HEK293 (cell line): Measurements from ENCODE around the gene NOXO1.

ENCODE experiments used
- BCL11A ChIP-seq: fragments of 450-650 bp; formaldehyde crosslinking; IDR thresholded peaks from 2 replicates; pipeline ENCODE4 v1.5.1; 2016; ENCODE audit warnings: low read depth, missing biosample characterization, missing genetic modification characterization
- MEIS1 ChIP-seq: sonication (generic); formaldehyde crosslinking; IDR thresholded peaks from 2 replicates; pipeline ENCODE4 v1.8.1; 2022; ENCODE audit warnings: missing genetic modification reagents, mild to moderate bottlenecking, borderline replicate concordance
- REPIN1 ChIP-seq: fragments of 450-650 bp; formaldehyde crosslinking; IDR thresholded peaks from 2 replicates; pipeline ENCODE4 v1.5.1; 2017; ENCODE audit warnings: missing biosample characterization, missing genetic modification characterization, low read depth
- YY1 ChIP-seq: fragments of 450-650 bp; formaldehyde crosslinking; IDR thresholded peaks from 2 replicates; pipeline ENCODE4 v1.5.1; 2018; ENCODE audit warnings: missing biosample characterization, missing genetic modification characterization
- YY2 ChIP-seq: fragments of 450-650 bp; formaldehyde crosslinking; IDR thresholded peaks from 2 replicates; pipeline ENCODE4 v1.5.1; 2016; ENCODE audit warnings: missing biosample characterization, missing genetic modification characterization
- ZNF114 ChIP-seq: fragments of 450-650 bp; formaldehyde crosslinking; IDR thresholded peaks from 2 replicates; pipeline ENCODE4 v1.5.0; 2017; ENCODE audit warnings: missing biosample characterization, missing genetic modification characterization
- ZNF132 ChIP-seq: fragments of 450-650 bp; formaldehyde crosslinking; IDR thresholded peaks from 2 replicates; pipeline ENCODE4 v1.5.1; 2017; ENCODE audit warnings: missing biosample characterization, missing genetic modification characterization, borderline replicate concordance
- ZNF175 ChIP-seq: fragments of 450-650 bp; formaldehyde crosslinking; IDR thresholded peaks from 2 replicates; pipeline ENCODE4 v1.5.1; 2016; ENCODE audit warnings: missing biosample characterization, missing genetic modification characterization
- ZNF2 ChIP-seq: fragments of 450-650 bp; formaldehyde crosslinking; IDR thresholded peaks from 2 replicates; pipeline ENCODE4 v1.5.1; 2016; ENCODE audit warnings: missing biosample characterization, missing genetic modification characterization
- ZNF23 ChIP-seq: fragments of 450-650 bp; formaldehyde crosslinking; IDR thresholded peaks from 2 replicates; pipeline ENCODE4 v1.5.1; 2016; ENCODE audit warnings: missing biosample characterization, missing genetic modification characterization, borderline replicate concordance
- ZNF24 ChIP-seq: fragments of 450-650 bp; formaldehyde crosslinking; IDR thresholded peaks from 2 replicates; pipeline ENCODE4 v1.5.1; 2016; ENCODE audit warnings: missing biosample characterization, missing genetic modification characterization
- ZNF341 ChIP-seq: fragments of 450-650 bp; formaldehyde crosslinking; IDR thresholded peaks from 2 replicates; pipeline ENCODE4; 2016; ENCODE audit warnings: low read depth, missing biosample characterization, missing genetic modification characterization
- ZNF398 ChIP-seq: fragments of 450-650 bp; formaldehyde crosslinking; IDR thresholded peaks from 2 replicates; pipeline ENCODE4 v1.5.1; 2017; ENCODE audit warnings: missing biosample characterization, missing genetic modification characterization
- ZNF501 ChIP-seq: fragments of 450-650 bp; formaldehyde crosslinking; IDR thresholded peaks from 2 replicates; pipeline ENCODE4 v1.5.1; 2016; ENCODE audit warnings: missing biosample characterization, missing genetic modification characterization
- ZNF544 ChIP-seq: fragments of 450-650 bp; formaldehyde crosslinking; IDR thresholded peaks from 2 replicates; pipeline ENCODE4 v1.5.0; 2017; ENCODE audit warnings: missing biosample characterization, missing genetic modification characterization
- ZNF549 ChIP-seq: fragments of 450-650 bp; IDR thresholded peaks from 2 replicates; pipeline ENCODE4 v1.5.1; 2018; ENCODE audit warnings: missing biosample characterization, missing genetic modification characterization, mild to moderate bottlenecking, inconsistent platforms, moderate library complexity
- ZNF621 ChIP-seq: fragments of 450-650 bp; formaldehyde crosslinking; IDR thresholded peaks from 2 replicates; pipeline ENCODE4 v1.5.1; 2017; ENCODE audit warnings: missing biosample characterization, missing genetic modification characterization
- ZNF645 ChIP-seq: fragments of 450-650 bp; formaldehyde crosslinking; IDR thresholded peaks from 2 replicates; pipeline ENCODE4; 2016; ENCODE audit warnings: missing biosample characterization, missing genetic modification characterization
- ZNF660 ChIP-seq: fragments of 450-650 bp; IDR thresholded peaks from 2 replicates; pipeline ENCODE4 v1.5.1; 2018; ENCODE audit warnings: missing biosample characterization, mild to moderate bottlenecking, missing genetic modification characterization
- ZNF670 ChIP-seq: fragments of 450-650 bp; formaldehyde crosslinking; IDR thresholded peaks from 2 replicates; pipeline ENCODE4 v1.5.1; 2016; ENCODE audit warnings: missing biosample characterization, missing genetic modification characterization, low read depth
- ZNF76 ChIP-seq: fragments of 450-650 bp; formaldehyde crosslinking; IDR thresholded peaks from 2 replicates; pipeline ENCODE4; 2016; ENCODE audit warnings: low read depth, missing biosample characterization, missing genetic modification characterization, borderline replicate concordance
- ZNF768 ChIP-seq: fragments of 450-650 bp; formaldehyde crosslinking; IDR thresholded peaks from 2 replicates; pipeline ENCODE4 v1.5.1; 2018; ENCODE audit warnings: missing biosample characterization, mild to moderate bottlenecking, missing genetic modification characterization
- ZNF791 ChIP-seq: fragments of 450-650 bp; formaldehyde crosslinking; IDR thresholded peaks from 2 replicates; pipeline ENCODE4 v1.5.1; 2016; ENCODE audit warnings: missing biosample characterization, missing genetic modification characterization
- ZNF792 ChIP-seq: fragments of 450-650 bp; formaldehyde crosslinking; IDR thresholded peaks from 2 replicates; pipeline ENCODE4 v1.5.1; 2016; ENCODE audit warnings: missing biosample characterization, missing genetic modification characterization
- ZSCAN30 ChIP-seq: fragments of 450-650 bp; IDR thresholded peaks from 2 replicates; pipeline ENCODE4 v1.5.1; 2018; ENCODE audit warnings: missing biosample characterization, mild to moderate bottlenecking, missing genetic modification characterization, moderate library complexity
- TF ChIP-seq, protein P1 (sequence below): fragments of 450-650 bp; formaldehyde crosslinking; IDR thresholded peaks from 2 replicates; pipeline ENCODE4 v1.5.0; 2017; ENCODE audit warnings: missing biosample characterization, missing genetic modification characterization, borderline replicate concordance
- TF ChIP-seq, protein P2 (sequence below): fragments of 450-650 bp; formaldehyde crosslinking; IDR thresholded peaks from 2 replicates; pipeline ENCODE4 v1.5.1; 2016; ENCODE audit warnings: missing biosample characterization, missing genetic modification characterization
- TF ChIP-seq, protein P3 (sequence below): fragments of 450-650 bp; formaldehyde crosslinking; IDR thresholded peaks from 2 replicates; pipeline ENCODE4 v1.5.1; 2017; ENCODE audit warnings: missing biosample characterization, missing genetic modification characterization
- TF ChIP-seq, protein P4 (sequence below): fragments of 450-650 bp; formaldehyde crosslinking; IDR thresholded peaks from 2 replicates; pipeline ENCODE4 v1.5.1; 2016; ENCODE audit warnings: missing biosample characterization, missing genetic modification characterization, low read depth

Gene NOXO1

DNA sequence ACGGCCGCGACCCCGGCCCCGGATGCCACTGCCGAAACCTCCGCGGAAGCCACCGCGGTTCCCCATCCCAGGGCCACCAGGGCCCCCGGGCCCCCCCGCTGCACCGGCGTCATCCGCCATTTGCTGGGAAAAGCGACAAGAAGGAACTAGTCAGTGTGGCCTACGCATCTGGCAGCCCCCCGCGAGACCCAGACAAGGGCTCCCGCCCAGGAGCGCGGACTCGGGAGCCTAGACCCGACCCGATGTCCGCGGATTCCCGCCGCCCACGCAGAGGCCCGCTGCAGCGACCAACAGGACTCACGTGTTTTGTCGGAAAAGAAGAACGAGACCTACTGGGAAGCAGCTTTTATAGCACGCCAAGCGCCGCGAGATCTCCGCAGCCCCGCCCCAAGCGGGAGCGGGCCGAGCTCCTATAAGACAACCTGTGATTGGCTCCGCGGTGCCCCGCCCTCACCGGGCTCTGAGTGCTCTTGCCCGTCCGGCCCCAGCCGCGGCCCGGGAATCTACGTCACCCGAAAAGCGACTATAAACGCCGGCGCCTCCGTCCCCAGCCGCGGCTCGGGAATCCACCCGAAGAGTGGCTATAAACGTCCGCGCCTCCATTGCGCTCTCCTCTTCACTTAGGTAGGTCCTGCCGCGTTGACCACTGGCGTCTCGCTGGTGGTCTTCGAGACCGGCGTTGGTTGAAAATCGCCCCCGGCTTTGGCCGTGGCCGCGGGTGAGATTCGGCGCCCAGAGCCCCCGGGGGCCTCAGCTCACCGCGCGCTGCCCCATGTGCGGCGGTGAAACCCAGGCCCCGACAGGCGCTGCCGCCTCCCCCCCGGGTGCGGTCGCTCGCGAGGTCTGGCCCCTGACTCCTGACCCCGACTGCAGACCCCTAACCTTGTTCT is 16.5 kb downstream of the NOXO1 start, which contains the start of gene RPS2 (continued):
- peak; percentile 63; the same call in 1 of the 2 replicates for TF ChIP-seq REPIN1 (tag by site-specific recombination)
- no peak for TF ChIP-seq ZNF670
- TF ChIP-seq YY2 (tag by site-specific recombination) = peak; percentile 77
- peak; percentile 77; the same call in 1 of the 2 replicates for TF ChIP-seq ZNF76 (tag by site-specific recombination)
- peak; percentile 83 for TF ChIP-seq YY1
- 0 out of 2 replicates have a peak, but pooled peaks have one; percentile 45 for TF ChIP-seq ZNF24
- TF ChIP-seq ZNF645 (tag by site-specific recombination) = 0 out of 2 replicates have a peak, but pooled peaks have one; percentile 43
- TF ChIP-seq ZNF398 = no peak
- TF ChIP-seq, protein P1, sequence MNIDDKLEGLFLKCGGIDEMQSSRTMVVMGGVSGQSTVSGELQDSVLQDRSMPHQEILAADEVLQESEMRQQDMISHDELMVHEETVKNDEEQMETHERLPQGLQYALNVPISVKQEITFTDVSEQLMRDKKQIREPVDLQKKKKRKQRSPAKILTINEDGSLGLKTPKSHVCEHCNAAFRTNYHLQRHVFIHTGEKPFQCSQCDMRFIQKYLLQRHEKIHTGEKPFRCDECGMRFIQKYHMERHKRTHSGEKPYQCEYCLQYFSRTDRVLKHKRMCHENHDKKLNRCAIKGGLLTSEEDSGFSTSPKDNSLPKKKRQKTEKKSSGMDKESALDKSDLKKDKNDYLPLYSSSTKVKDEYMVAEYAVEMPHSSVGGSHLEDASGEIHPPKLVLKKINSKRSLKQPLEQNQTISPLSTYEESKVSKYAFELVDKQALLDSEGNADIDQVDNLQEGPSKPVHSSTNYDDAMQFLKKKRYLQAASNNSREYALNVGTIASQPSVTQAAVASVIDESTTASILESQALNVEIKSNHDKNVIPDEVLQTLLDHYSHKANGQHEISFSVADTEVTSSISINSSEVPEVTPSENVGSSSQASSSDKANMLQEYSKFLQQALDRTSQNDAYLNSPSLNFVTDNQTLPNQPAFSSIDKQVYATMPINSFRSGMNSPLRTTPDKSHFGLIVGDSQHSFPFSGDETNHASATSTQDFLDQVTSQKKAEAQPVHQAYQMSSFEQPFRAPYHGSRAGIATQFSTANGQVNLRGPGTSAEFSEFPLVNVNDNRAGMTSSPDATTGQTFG (tag by site-specific recombination) = 0 out of 2 replicates have a peak, but pooled peaks have one; percentile 43
- TF ChIP-seq ZNF23 (tag by site-specific recombination) = no peak
- no peak for TF ChIP-seq ZNF341 (tag by site-specific recombination)
- no peak for TF ChIP-seq ZNF132 (tag by site-specific recombination)
- no peak for TF ChIP-seq BCL11A (tag by site-specific recombination)
- no peak for TF ChIP-seq ZNF114 (tag by site-specific recombination)
- no peak for TF ChIP-seq ZNF792 (tag by site-specific recombination)
- peak; percentile 95 for TF ChIP-seq ZNF660
- TF ChIP-seq, protein P2, sequence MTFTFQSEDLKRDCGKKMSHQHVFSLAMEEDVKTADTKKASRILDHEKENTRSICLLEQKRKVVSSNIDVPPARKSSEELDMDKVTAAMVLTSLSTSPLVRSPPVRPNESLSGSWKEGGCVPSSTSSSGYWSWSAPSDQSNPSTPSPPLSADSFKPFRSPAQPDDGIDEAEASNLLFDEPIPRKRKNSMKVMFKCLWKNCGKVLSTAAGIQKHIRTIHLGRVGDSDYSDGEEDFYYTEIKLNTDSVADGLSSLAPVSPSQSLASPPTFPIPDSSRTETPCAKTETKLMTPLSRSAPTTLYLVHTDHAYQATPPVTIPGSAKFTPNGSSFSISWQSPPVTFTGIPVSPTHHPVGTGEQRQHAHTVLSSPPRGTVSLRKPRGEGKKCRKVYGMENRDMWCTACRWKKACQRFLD = no peak
- no peak for TF ChIP-seq MEIS1 (CRISPR knock-in tag)
- no peak for TF ChIP-seq ZNF549 (tag by site-specific recombination)
- TF ChIP-seq ZNF501 (tag by site-specific recombination) = peak; percentile 85
- TF ChIP-seq, protein P3, sequence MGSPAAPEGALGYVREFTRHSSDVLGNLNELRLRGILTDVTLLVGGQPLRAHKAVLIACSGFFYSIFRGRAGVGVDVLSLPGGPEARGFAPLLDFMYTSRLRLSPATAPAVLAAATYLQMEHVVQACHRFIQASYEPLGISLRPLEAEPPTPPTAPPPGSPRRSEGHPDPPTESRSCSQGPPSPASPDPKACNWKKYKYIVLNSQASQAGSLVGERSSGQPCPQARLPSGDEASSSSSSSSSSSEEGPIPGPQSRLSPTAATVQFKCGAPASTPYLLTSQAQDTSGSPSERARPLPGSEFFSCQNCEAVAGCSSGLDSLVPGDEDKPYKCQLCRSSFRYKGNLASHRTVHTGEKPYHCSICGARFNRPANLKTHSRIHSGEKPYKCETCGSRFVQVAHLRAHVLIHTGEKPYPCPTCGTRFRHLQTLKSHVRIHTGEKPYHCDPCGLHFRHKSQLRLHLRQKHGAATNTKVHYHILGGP (tag by site-specific recombination) = no peak
- TF ChIP-seq ZNF175 = no peak
- TF ChIP-seq, protein P4, sequence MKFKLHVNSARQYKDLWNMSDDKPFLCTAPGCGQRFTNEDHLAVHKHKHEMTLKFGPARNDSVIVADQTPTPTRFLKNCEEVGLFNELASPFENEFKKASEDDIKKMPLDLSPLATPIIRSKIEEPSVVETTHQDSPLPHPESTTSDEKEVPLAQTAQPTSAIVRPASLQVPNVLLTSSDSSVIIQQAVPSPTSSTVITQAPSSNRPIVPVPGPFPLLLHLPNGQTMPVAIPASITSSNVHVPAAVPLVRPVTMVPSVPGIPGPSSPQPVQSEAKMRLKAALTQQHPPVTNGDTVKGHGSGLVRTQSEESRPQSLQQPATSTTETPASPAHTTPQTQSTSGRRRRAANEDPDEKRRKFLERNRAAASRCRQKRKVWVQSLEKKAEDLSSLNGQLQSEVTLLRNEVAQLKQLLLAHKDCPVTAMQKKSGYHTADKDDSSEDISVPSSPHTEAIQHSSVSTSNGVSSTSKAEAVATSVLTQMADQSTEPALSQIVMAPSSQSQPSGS (tag by site-specific recombination) = peak; percentile 54; the same call in 1 of the 2 replicates
- peak; percentile 78; the same call in 1 of the 2 replicates for TF ChIP-seq ZNF2 (tag by site-specific recombination)
- no peak for TF ChIP-seq ZNF768 (tag by site-specific recombination)
- TF ChIP-seq ZNF791 (tag by site-specific recombination) = no peak
- TF ChIP-seq ZSCAN30 (tag by site-specific recombination) = peak; percentile 94
- TF ChIP-seq ZNF621 (tag by site-specific recombination) = no peak
- no peak for TF ChIP-seq ZNF544
